Cardiac fibroblast (primary cell): Measurements from ENCODE around the gene RBMS3.

Experiments used
- DNase-seq, 2 donors: peaks; one replicate each; pipeline versions ENCODE4 v3.0.0 to v3.0.0-alpha.2; 2010; ENCODE audit warnings: low read depth in 2 of 2
- H3K4me3 ChIP-seq, 2 donors: replicated peaks in 1 of 2; 1 replicate in 1 of 2; 2 replicates in 1 of 2; pipeline ENCODE4 v1.5.1; 2011; ENCODE audit warnings: low read depth in 2 of 2, low read length in 2 of 2, mild to moderate bottlenecking in 2 of 2, moderate library complexity in 1 of 2
- CTCF ChIP-seq: IDR thresholded peaks from one replicate; pipeline ENCODE4 v1.5.1; 2011; ENCODE audit warnings: low read depth, mild to moderate bottlenecking, low read length, inconsistent platforms

Gene RBMS3

GRCh38 chr3:29506502-29506901, 225.6 kb downstream of the RBMS3 start:
- DNase-seq = no peak
- TF ChIP-seq CTCF = no peak
- H3K4me3 ChIP-seq = no peak overlapping the region

- DNase-seq = no peak
- no peak overlapping the region for H3K4me3 ChIP-seq
- no peak for TF ChIP-seq CTCF
These were observed 230.8 kb downstream of the RBMS3 start for GRCh38 chr3:29511701-29512100.

- no peak for DNase-seq
- H3K4me3 ChIP-seq = peak overlapping the region in 1 of 2 donors; percentile 7
- TF ChIP-seq CTCF = no peak
These were observed 231.8 kb downstream of the RBMS3 start for GRCh38 chr3:29512641-29513040.

- peak; percentile 46 to 67 for DNase-seq
- TF ChIP-seq CTCF = no peak
These were observed 232.4 kb downstream of the RBMS3 start for GRCh38 chr3:29513236-29513635.

DNA sequence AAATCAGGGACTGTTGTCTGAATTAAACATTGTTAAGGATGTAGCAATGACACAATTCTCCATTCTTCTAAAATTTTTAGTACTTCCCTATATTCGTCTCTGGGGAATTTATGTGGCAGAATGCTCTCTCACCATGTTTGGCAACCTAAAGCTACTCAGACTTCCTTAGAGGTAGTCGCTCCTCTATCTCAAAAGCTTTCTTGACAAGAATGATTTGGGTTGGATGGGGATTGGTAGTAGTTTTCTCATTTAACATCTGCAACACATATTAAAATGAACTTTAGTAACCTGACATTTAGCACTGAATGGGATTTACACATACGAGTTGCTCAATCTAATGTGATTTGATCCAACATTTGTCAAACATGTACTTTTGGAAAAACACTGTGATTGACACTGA, 233.3 kb downstream of the RBMS3 start:
- peak; percentile 73 to 87 for DNase-seq
- no peak overlapping the region for H3K4me3 ChIP-seq
- TF ChIP-seq CTCF = no peak

More at GRCh38 chr3:29513236-29513635, 232.4 kb downstream of the RBMS3 start:
- peak overlapping the region in 1 of 2 donors; percentile 7 for H3K4me3 ChIP-seq

GRCh38 chr3:29514912-29515311, 234.0 kb downstream of the RBMS3 start:
- TF ChIP-seq CTCF = no peak
- DNase-seq = peak in 1 of 2 donors; percentile 33
- H3K4me3 ChIP-seq = no peak overlapping the region

GRCh38 chr3:29515451-29515850, 234.6 kb downstream of the RBMS3 start:
- DNase-seq = peak; percentile 29 to 72
- no peak overlapping the region for H3K4me3 ChIP-seq
- no peak for TF ChIP-seq CTCF
